GM21723 (cell line): Measurements from ENCODE around the gene RGS6.

Experiments used
- ATAC-seq: cut with Tn5 transposase; IDR thresholded peaks from one replicate; pipeline ENCODE4 v1.9.1; 2021; ENCODE audit warnings: mild to moderate bottlenecking, moderate library complexity; ENCODE audit not compliant: unreplicated experiment

Gene RGS6

GRCh38 chr14:72389200-72389599, 457.0 kb downstream of the RGS6 start:
- ATAC-seq: no peak

GRCh38 chr14:72401101-72401625, 468.9 kb downstream of the RGS6 start:
- ATAC-seq: no peak

DNA sequence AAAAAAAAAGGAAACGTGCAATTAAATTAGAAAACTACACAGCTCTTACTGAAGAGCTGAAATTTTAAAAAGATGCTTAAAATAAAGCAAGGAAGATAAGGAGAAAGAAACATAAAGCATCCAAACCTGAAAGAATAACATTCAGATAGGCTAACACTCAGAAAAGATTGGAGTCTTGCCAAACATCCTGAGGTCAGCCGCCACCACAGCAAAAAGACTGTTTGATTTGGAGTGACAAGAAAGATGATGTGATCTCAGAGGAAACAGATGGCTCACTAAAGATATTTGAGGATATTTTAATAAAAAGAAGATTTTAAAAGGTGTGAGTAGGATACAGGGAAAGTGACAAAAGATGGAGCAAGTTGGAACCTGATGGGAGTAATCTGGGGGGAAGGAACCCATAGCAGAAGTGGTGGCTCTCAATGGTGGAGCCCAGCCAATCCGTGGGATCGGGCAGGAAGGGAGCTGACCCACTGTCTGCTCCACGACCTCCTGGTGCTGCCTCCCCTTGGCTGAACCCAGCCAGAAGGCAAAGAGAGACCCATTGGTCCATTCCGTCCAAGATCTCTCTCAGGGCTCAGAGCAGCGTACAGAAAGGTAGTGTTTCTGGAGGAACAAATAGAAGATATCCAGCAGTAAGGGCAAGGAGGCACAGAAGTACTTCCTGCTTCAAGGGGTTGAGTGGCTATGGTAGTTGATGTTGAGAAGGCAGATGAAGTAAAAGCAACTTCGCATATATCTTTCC, 469.6 kb downstream of the RGS6 start:
- no peak for ATAC-seq

DNA sequence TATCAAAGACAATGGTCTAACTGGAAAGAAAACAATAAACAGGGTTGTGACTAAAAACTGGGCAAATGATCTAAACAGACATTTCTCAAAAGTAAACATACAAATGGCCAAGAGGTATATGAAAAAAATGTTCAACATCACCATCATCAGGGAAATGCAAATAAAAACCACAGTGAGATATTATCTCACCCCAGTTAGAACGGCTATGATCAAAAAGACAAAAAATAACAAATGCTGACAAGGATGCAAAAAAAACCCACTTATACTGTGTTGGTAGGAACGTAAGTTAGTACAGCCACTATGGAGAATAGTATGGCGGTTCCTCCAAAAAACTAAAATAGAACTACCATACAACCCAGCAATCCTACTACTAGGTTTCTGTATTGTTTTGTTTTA, 470.1 kb downstream of the RGS6 start:
- no peak for ATAC-seq

DNA sequence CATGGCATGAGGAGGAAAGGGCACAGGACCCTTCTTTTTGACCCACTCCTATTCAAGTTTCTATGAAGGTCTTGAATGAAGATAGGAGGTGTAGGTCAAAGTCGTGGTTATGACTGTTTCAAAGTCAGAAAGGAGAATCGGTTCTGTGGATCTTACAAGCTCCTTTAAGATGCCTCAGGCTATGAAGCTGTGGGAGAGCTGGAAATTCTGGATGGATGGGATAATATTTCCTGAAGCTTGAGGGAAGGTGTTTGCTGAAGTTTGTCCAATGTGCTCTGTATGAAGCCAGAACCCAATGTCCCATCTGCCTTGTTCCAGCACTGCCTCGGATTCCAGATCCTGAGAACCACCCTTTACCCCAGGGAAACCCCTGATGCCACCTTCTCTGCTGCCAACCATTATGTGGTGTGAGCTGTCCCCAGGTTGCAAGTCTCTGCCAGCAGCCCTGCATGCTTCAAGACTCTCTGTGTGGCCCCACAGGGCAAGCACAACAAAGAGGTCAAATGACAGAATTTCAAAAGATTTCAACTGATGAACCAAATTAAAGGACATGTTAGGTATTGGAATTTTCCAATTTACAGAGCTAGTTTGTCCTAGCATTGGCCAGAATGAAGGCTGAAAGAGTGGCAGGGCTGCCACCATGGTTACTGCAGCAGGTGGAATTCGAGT, 472.0 kb downstream of the RGS6 start:
- ATAC-seq: no peak

GRCh38 chr14:72404998-72405397, 472.8 kb downstream of the RGS6 start:
- ATAC-seq: no peak

- ATAC-seq: no peak
These were observed 475.8 kb downstream of the RGS6 start for GRCh38 chr14:72408020-72408419.

DNA sequence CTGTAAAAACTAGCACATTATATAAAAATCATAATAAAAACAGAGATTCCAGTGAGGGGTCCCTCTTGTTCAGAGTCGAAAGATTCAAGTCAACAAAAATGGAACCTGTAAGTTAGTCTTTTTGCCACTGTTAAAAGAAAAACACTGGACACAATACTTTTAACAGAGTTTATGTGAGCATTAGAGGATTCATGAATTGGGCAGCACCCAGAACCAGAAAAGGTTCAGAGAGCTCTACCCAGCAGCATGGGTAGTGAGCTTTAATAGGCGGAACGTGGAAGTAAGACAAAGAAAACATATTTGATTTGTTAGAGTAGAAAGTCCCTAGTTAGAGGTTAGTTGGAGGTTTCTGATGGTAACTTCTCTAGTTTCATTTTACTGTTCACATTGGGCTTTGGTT, 476.8 kb downstream of the RGS6 start:
- no peak for ATAC-seq

DNA sequence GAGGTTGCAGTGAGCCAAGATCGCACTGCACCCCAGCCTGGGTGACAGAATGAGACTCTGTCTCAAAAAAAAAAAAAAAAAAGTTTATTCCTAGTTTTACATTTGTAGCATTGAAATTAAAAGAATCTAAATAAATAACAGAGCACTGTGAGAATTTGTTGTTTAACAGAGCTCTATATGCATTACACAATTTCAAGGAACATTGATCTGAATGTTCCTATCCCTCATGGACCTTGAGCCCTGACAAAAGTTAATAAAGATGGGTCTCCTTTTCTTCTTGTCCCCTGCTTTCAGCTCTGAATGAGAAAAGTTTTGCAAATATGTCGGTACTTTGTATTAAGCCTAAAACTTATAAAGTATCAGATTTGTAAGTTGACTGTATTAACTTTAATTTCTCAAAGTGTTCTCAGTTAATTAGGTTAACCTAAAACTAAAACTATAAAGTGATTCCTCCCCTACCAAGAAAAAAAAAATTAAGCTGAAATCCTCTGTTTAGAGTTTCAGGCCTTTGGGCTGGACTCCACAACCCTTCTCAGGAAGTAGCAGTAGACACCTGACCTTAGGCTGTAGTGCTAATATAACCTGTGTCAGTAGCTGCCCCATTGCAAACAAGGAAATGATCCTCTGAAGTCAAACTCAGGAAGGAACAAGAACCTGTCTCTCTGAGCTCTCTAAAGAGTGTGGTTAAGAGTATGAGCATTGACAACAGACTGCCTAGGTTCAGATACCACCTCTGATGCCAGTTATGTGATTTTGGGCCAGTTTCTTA, 484.0 kb downstream of the RGS6 start:
- no peak for ATAC-seq

GRCh38 chr14:72416892-72417291, 484.7 kb downstream of the RGS6 start:
- no peak for ATAC-seq

- ATAC-seq: no peak
These were observed 486.6 kb downstream of the RGS6 start for GRCh38 chr14:72418806-72419205.

GRCh38 chr14:72419226-72419775, 487.1 kb downstream of the RGS6 start:
- ATAC-seq: no peak

DNA sequence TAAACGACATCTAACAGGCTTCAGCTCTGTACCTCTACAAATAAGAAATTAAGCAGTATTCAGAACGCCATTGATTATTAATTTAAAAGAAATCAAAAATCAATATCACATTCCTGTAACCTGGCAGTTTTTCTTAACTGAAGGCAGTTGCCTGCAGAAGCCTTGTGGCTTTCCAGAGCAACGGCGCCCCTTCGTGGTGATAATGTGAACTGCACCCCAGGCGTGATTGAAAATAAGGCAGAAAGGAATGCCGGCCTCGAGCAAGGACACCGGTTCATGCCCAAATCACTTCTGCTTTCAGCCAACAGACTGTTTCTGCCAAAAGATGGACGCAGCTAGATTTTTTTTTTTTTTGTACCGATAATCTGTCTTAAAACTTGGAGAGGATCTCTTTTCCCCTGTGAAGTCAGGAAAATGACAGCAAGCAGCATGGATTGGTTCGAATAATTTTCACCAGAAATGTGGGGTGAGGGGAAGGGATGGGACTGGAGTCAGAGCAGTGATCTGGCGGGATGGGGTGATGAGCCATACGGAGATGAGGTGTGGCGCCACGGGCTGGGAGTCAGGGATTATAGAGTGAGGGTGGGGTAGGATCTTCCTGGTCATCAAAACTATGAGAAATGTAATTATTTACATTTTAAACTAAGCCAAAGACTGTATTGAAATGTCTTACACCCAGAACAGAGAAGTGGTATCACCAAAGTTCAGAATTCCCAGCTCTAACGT, 488.7 kb downstream of the RGS6 start:
- ATAC-seq: no peak

- ATAC-seq: no peak
These were observed 491.7 kb downstream of the RGS6 start for GRCh38 chr14:72423957-72424356.

DNA sequence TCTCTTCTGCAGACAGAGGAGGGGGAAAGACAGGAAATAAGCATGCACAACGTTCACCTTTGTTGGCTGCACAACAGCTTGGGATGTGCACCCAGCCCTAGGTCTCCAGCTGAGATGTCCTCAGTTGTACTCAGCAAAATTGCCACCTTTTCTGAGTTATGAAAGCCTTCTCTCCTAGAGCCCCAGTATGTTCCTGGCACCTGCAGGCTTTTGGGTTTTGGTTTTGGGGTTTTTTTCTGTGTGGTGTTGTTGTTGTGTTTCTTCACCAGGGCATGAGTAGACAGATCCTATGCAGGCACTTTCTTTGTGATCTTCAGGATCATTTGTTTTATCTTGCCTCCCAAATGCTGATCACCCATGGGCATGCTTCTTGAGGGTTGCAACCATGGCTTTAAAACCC, 498.2 kb downstream of the RGS6 start:
- no peak for ATAC-seq

GRCh38 chr14:72432748-72433147, 500.5 kb downstream of the RGS6 start:
- no peak for ATAC-seq

- no peak for ATAC-seq
These were observed 501.3 kb downstream of the RGS6 start for GRCh38 chr14:72433511-72433910.

DNA sequence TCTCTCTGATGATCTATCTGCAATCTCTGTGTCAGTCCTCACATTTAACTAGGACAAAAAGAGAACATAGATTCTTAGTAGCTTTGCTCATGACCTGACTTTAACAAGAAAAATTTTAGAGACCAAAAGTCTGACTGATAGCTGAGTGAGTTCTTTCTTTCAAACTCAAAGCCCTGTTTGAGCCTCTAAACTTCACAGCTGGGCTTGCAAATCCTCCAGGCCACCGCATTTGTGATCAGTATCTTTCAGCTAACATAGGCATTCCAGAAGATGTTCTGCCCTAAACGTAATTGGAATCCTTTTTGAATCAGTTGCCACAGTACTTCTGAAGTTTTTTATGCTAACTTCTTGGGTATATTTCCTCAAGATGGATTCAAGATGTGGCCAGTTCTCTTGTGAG, 502.6 kb downstream of the RGS6 start:
- ATAC-seq: no peak

GRCh38 chr14:72439707-72440106, 507.5 kb downstream of the RGS6 start:
- ATAC-seq: no peak

GRCh38 chr14:72443256-72443655, 511.0 kb downstream of the RGS6 start:
- no peak for ATAC-seq

DNA sequence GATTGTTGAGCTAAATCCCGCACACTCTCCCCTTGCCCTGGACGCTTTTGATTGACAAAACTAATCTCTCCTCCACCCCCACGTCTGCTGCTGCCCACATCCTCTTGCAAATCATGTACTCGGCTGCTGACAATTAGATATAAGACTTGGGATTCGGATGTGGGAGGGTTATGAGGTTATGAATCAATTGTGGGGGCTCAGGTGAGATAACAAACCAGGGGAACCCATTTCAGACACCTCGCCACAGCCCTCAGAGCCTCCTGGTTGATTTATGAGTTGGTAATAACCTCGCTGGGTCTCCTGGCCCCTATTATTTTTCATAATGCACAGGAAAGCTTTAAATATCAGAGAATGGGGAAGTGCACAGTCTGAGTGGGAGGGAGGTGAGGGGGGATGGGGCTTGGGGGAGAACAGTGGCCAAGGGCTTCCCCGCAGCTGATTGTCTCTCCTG, 511.8 kb downstream of the RGS6 start:
- no peak for ATAC-seq
